T-helper 17 cell (primary cell): Measurements from ENCODE around the gene EML1. TPM values are rescaled to one million over a fixed set of nuclear protein-coding genes. Genes with fewer than 3 reads are reported as not detected.

ENCODE experiments used
- ATAC-seq: fragments of 150-1000 bp; cut with Tn5 transposase; 2 replicates; pipeline ENCODE4 v1.10.0; 2021; ENCODE audit warnings: mild to moderate bottlenecking, moderate library complexity
- DNase-seq, 3 donors: peaks; one replicate each; pipeline versions ENCODE4 v3.0.0 to v3.0.0-alpha.2; 2020 to 2021
- H3K9me3 ChIP-seq: one replicate; pipeline ENCODE4 v1.7.0; 2013; ENCODE audit warnings: low read length, mild to moderate bottlenecking; ENCODE audit not compliant: control insufficient read depth, poor library complexity, severe bottlenecking
- H3K27ac Mint-ChIP-seq: one replicate; pipeline ENCODE4 v1.8.0; 2022; ENCODE audit warnings: mild to moderate bottlenecking, moderate library complexity, mixed read lengths
- H3K27me3 Mint-ChIP-seq: one replicate; pipeline ENCODE4 v1.8.0; 2022; ENCODE audit warnings: mixed read lengths
- H3K36me3 Mint-ChIP-seq: one replicate; pipeline ENCODE4 v1.8.0; 2022; ENCODE audit warnings: low read depth, mixed read lengths
- H3K4me1 Mint-ChIP-seq: one replicate; pipeline ENCODE4 v1.8.0; 2022; ENCODE audit warnings: mild to moderate bottlenecking, mixed read lengths
- H3K4me3 Mint-ChIP-seq: one replicate; pipeline ENCODE4 v1.8.0; 2022; ENCODE audit warnings: mild to moderate bottlenecking, moderate library complexity, mixed read lengths
- total RNA-seq, 4 donors: library from RNA in 2 of 4; stranded (reverse) in 2 of 4; gene quantifications; one replicate each; pipeline ENCODE4 v1.2.3 and lab custom pipeline; 2022 to 2026

EML1 gene
- total RNA-seq, 2 donors from 2014 or later = 0.27 TPM; not detected in 1

GRCh38 chr14:99841436-99842071 lies 48.3 kb downstream of the EML1 start:
- no peaks in the 10 kb centered on the region for H3K9me3 ChIP-seq
- Mint-ChIP-seq H3K4me1 (no peaks in the 10 kb centered on the region), H3K4me3 (no peak overlapping the region), H3K27ac (no peak overlapping the region), H3K36me3 (no peaks in the 10 kb centered on the region), H3K27me3 (peaks cover 69% of the 10 kb centered on the region)
- DNase-seq = no peak
- ATAC-seq = no peak

- Mint-ChIP-seq H3K27me3 (peaks cover 63% of the 10 kb centered on the region), H3K27ac (no peak overlapping the region), H3K36me3 (no peaks in the 10 kb centered on the region), H3K4me3 (no peak overlapping the region), H3K4me1 (no peaks in the 10 kb centered on the region)
- DNase-seq (no peak), ATAC-seq (no peak)
- no peaks in the 10 kb centered on the region for H3K9me3 ChIP-seq
Measured at GRCh38 chr14:99842141-99842540, 48.9 kb downstream of the EML1 start.

- ATAC-seq (no peak), DNase-seq (no peak)
- Mint-ChIP-seq H3K4me1 (no peaks in the 10 kb centered on the region), H3K36me3 (no peaks in the 10 kb centered on the region), H3K27ac (no peak overlapping the region), H3K27me3 (peaks cover 51% of the 10 kb centered on the region), H3K4me3 (no peak overlapping the region)
- H3K9me3 ChIP-seq = no peaks in the 10 kb centered on the region
Measured at GRCh38 chr14:99846808-99847207, 53.6 kb downstream of the EML1 start.

- Mint-ChIP-seq H3K27me3 (peaks cover 46% of the 10 kb centered on the region), H3K36me3 (no peaks in the 10 kb centered on the region), H3K4me1 (no peaks in the 10 kb centered on the region), H3K27ac (no peak overlapping the region), H3K4me3 (no peak overlapping the region)
- H3K9me3 ChIP-seq = no peaks in the 10 kb centered on the region
- ATAC-seq = no peak
- no peak for DNase-seq
Measured at GRCh38 chr14:99850709-99851108, 57.5 kb downstream of the EML1 start.

- Mint-ChIP-seq H3K4me3 (no peak overlapping the region), H3K27ac (no peak overlapping the region), H3K4me1 (no peaks in the 10 kb centered on the region), H3K27me3 (peaks cover 51% of the 10 kb centered on the region), H3K36me3 (no peaks in the 10 kb centered on the region)
- ATAC-seq = no peak
- DNase-seq = no peak
- H3K9me3 ChIP-seq = no peaks in the 10 kb centered on the region
Measured at GRCh38 chr14:99852578-99852977, 59.4 kb downstream of the EML1 start.

GRCh38 chr14:99853206-99853605 lies 60.0 kb downstream of the EML1 start:
- Mint-ChIP-seq H3K4me1 (no peaks in the 10 kb centered on the region), H3K4me3 (no peak overlapping the region), H3K36me3 (no peaks in the 10 kb centered on the region), H3K27ac (no peak overlapping the region), H3K27me3 (peaks cover 51% of the 10 kb centered on the region)
- ATAC-seq (peak; percentile 28), DNase-seq (no peak)
- no peaks in the 10 kb centered on the region for H3K9me3 ChIP-seq

GRCh38 chr14:99854831-99855230 lies 61.6 kb downstream of the EML1 start:
- DNase-seq = no peak
- H3K36me3 Mint-ChIP-seq = no peaks in the 10 kb centered on the region
- H3K4me1 Mint-ChIP-seq = no peaks in the 10 kb centered on the region
- H3K9me3 ChIP-seq = no peaks in the 10 kb centered on the region
- no peak for ATAC-seq
- H3K27me3 Mint-ChIP-seq = peaks cover 51% of the 10 kb centered on the region
- no peak overlapping the region for H3K4me3 Mint-ChIP-seq
- H3K27ac Mint-ChIP-seq = no peak overlapping the region

- H3K4me1 Mint-ChIP-seq = no peaks in the 10 kb centered on the region
- no peak overlapping the region for H3K4me3 Mint-ChIP-seq
- no peak overlapping the region for H3K27ac Mint-ChIP-seq
- H3K9me3 ChIP-seq = no peaks in the 10 kb centered on the region
- no peaks in the 10 kb centered on the region for H3K36me3 Mint-ChIP-seq
- no peak for DNase-seq
- H3K27me3 Mint-ChIP-seq = peaks cover 51% of the 10 kb centered on the region
- ATAC-seq = no peak
Measured at GRCh38 chr14:99855271-99855670, 62.1 kb downstream of the EML1 start.

- Mint-ChIP-seq H3K27ac (no peak overlapping the region), H3K4me3 (no peak overlapping the region), H3K27me3 (peaks cover 41% of the 10 kb centered on the region), H3K4me1 (no peaks in the 10 kb centered on the region), H3K36me3 (no peaks in the 10 kb centered on the region)
- no peak for DNase-seq
- ATAC-seq = no peak
- no peaks in the 10 kb centered on the region for H3K9me3 ChIP-seq
Measured at GRCh38 chr14:99857551-99857950, 64.3 kb downstream of the EML1 start.

- ATAC-seq (no peak), DNase-seq (no peak)
- H3K9me3 ChIP-seq = no peaks in the 10 kb centered on the region
- Mint-ChIP-seq H3K27ac (no peak overlapping the region), H3K4me3 (no peak overlapping the region), H3K4me1 (peaks cover 2% of the 10 kb centered on the region), H3K36me3 (no peaks in the 10 kb centered on the region), H3K27me3 (peaks cover 41% of the 10 kb centered on the region)
Measured at GRCh38 chr14:99860219-99860618, 67.0 kb downstream of the EML1 start.

GRCh38 chr14:99862136-99862535 lies 68.9 kb downstream of the EML1 start:
- H3K9me3 ChIP-seq = no peaks in the 10 kb centered on the region
- Mint-ChIP-seq H3K4me3 (no peak overlapping the region), H3K27ac (no peak overlapping the region), H3K4me1 (peaks cover 2% of the 10 kb centered on the region), H3K36me3 (no peaks in the 10 kb centered on the region), H3K27me3 (peaks cover 37% of the 10 kb centered on the region)
- no peak for ATAC-seq
- DNase-seq = no peak

- no peak for DNase-seq
- H3K36me3 Mint-ChIP-seq = no peaks in the 10 kb centered on the region
- peaks cover 2% of the 10 kb centered on the region for H3K4me1 Mint-ChIP-seq
- no peak overlapping the region for H3K4me3 Mint-ChIP-seq
- ATAC-seq = no peak
- H3K9me3 ChIP-seq = no peaks in the 10 kb centered on the region
- peaks cover 46% of the 10 kb centered on the region for H3K27me3 Mint-ChIP-seq
- no peak overlapping the region for H3K27ac Mint-ChIP-seq
Measured at GRCh38 chr14:99863059-99863458, 69.8 kb downstream of the EML1 start.

- Mint-ChIP-seq H3K4me1 (peaks cover 2% of the 10 kb centered on the region), H3K27ac (no peak overlapping the region), H3K36me3 (no peaks in the 10 kb centered on the region), H3K27me3 (peaks cover 58% of the 10 kb centered on the region), H3K4me3 (no peak overlapping the region)
- no peaks in the 10 kb centered on the region for H3K9me3 ChIP-seq
- ATAC-seq (no peak), DNase-seq (no peak)
Measured at GRCh38 chr14:99865408-99865807, 72.2 kb downstream of the EML1 start.

- no peak overlapping the region for H3K27ac Mint-ChIP-seq
- H3K27me3 Mint-ChIP-seq = peaks cover 75% of the 10 kb centered on the region
- H3K4me1 Mint-ChIP-seq = no peaks in the 10 kb centered on the region
- no peak overlapping the region for H3K4me3 Mint-ChIP-seq
- no peaks in the 10 kb centered on the region for H3K9me3 ChIP-seq
- H3K36me3 Mint-ChIP-seq = no peaks in the 10 kb centered on the region
- no peak for ATAC-seq
- no peak for DNase-seq
Measured at GRCh38 chr14:99870617-99871016, 77.4 kb downstream of the EML1 start.
